Measurements from ENCODE around the gene CCM2.

Gene CCM2

DNA sequence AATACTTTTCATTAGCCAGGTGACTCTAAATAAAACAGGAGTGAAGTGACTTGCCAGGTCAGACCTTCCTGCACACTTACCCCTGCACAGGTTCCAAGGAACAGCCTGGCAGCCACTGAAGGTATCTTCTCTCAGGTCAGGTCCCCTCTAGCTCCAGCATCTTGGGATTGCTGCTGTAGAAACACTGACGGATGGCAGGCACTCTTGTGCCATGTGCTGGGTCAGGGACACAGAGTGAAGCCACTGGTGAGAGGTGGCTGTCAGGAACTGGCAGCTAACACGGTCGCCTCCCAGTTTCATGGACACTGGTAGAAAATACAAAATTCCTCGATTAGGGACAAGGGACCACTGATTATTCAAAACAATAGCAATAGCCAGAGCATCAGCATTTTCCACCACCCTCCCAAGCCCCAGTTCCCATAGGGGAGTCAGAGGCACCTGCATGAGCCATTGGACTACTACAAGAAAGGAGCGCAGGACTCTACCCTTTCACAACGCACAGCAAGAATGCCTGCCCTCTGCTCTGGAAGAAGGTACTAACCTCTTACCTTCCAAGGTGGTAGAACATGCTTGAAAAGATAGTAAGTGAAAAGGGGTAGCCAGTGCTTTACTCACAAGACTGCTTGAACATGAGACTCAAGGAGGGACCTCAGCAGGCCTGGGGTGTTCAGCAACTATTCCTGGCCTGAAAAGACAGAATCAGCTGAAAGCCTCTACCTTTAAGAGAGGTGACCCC is 16.1 kb upstream of the CCM2 start:
- H3K4me1 ChIP-seq (ENCODE audit: control insufficient read depth, insufficient read depth, low read length, unreplicated experiment): peaks cover 55% of the 10 kb centered on the region
- peak overlapping the region; percentile 14; the same call in 1 of the 2 replicates for H3K27ac ChIP-seq (ENCODE audit: low read depth, low read length)

DNA sequence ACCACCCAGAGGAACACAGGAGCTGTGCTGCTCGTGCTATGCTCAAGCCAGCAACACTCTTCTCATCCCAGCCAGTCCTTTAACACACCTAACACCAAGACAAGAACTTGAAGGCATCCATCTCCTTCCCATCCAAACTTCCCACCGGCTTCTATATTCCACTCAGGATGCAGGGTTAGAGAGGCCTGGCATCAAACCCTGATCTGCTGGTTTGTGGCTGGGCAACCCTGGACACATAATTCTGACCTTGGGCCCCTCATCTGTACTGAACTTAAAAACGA is 15.6 kb upstream of the CCM2 start:
- Histone ChIP-seq H2AFZ (ENCODE audit: low read length, unreplicated experiment) (no peak overlapping the region), H3K27ac (ENCODE audit: low read depth, low read length) (no peak overlapping the region), H3K36me3 (ENCODE audit: insufficient read depth, low read length) (peaks cover 26% of the 10 kb centered on the region), H3K27me3 (ENCODE audit: insufficient read depth, low read length) (no peaks in the 10 kb centered on the region), H3K4me3 (ENCODE audit: low read depth, low read length) (peak overlapping the region; percentile 84), H3K79me2 (ENCODE audit: control insufficient read depth, insufficient read depth, low read length, unreplicated experiment) (peaks cover 36% of the 10 kb centered on the region), H3K4me1 (ENCODE audit: control insufficient read depth, insufficient read depth, low read length, unreplicated experiment) (peaks cover 56% of the 10 kb centered on the region)

More for the DNA sequence above, 16.1 kb upstream of the CCM2 start:
- Histone ChIP-seq H3K4me3 (ENCODE audit: low read depth, low read length) (peak overlapping the region; percentile 84), H3K79me2 (ENCODE audit: control insufficient read depth, insufficient read depth, low read length, unreplicated experiment) (peaks cover 36% of the 10 kb centered on the region), H3K36me3 (ENCODE audit: insufficient read depth, low read length) (peaks cover 26% of the 10 kb centered on the region), H2AFZ (ENCODE audit: low read length, unreplicated experiment) (no peak overlapping the region), H3K27me3 (ENCODE audit: insufficient read depth, low read length) (no peaks in the 10 kb centered on the region)

DNA sequence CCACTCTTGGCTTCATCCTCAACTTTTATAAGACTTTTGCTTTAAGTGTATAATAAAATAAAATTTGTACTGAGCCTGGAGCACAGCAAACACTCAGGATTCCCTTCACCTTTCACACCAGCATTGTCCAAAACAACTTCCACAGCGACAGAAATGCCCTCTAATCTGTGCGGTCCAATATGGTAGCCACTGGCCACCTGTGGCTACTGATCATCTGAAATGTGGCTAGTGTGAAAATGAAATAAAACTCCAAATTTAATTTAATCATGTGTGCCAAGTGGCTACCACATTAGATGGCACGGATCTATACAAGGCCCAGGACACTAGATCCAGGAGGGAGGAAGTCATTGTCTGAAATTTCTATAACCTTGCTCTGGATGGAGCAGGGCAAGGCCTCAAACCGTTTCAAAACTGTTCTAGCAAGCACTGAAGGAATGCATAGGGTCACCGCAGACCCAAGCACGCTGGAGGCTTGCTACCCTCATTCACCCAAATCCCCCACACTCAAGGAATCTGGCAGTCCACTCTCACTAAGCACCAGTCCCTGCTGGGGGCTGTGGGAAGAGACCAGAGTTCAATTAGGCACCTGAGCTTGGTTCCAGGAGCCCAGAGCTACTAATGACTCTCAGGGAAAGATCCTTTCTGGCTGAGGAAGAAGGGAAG is 14.8 kb upstream of the CCM2 start:
- Histone ChIP-seq H3K79me2 (ENCODE audit: control insufficient read depth, insufficient read depth, low read length, unreplicated experiment) (peaks cover 36% of the 10 kb centered on the region), H3K36me3 (ENCODE audit: insufficient read depth, low read length) (peaks cover 26% of the 10 kb centered on the region), H3K27ac (ENCODE audit: low read depth, low read length) (peak overlapping the region; percentile 87), H3K4me3 (ENCODE audit: low read depth, low read length) (peak overlapping the region; percentile 84), H3K27me3 (ENCODE audit: insufficient read depth, low read length) (no peaks in the 10 kb centered on the region), H3K4me1 (ENCODE audit: control insufficient read depth, insufficient read depth, low read length, unreplicated experiment) (peaks cover 53% of the 10 kb centered on the region), H2AFZ (ENCODE audit: low read length, unreplicated experiment) (no peak overlapping the region)

DNA sequence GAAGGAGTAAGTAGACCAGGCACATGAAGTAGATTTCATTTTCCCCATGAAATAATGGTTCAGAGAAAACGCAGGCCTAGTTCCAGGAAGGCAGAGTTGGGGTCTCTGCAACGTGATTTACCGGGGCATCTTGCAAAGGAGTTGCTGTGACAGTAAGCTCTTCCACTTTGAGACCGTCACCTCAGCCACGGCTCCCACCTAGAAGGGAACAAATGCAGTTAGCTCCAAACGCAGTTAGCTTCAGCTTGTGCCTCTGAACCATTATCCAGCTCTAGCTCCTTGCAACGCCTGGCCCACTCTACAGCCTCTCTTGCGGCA is 14.1 kb upstream of the CCM2 start:
- peak overlapping the region; percentile 84 for H3K4me3 ChIP-seq (ENCODE audit: low read depth, low read length)
- peaks cover 52% of the 10 kb centered on the region for H3K4me1 ChIP-seq (ENCODE audit: control insufficient read depth, insufficient read depth, low read length, unreplicated experiment)
- H3K27me3 ChIP-seq (ENCODE audit: insufficient read depth, low read length): no peaks in the 10 kb centered on the region
- peak overlapping the region; percentile 87 for H3K27ac ChIP-seq (ENCODE audit: low read depth, low read length)
- peaks cover 36% of the 10 kb centered on the region for H3K79me2 ChIP-seq (ENCODE audit: control insufficient read depth, insufficient read depth, low read length, unreplicated experiment)
- H3K36me3 ChIP-seq (ENCODE audit: insufficient read depth, low read length): peaks cover 26% of the 10 kb centered on the region
- no peak overlapping the region for H2AFZ ChIP-seq (ENCODE audit: low read length, unreplicated experiment)

DNA sequence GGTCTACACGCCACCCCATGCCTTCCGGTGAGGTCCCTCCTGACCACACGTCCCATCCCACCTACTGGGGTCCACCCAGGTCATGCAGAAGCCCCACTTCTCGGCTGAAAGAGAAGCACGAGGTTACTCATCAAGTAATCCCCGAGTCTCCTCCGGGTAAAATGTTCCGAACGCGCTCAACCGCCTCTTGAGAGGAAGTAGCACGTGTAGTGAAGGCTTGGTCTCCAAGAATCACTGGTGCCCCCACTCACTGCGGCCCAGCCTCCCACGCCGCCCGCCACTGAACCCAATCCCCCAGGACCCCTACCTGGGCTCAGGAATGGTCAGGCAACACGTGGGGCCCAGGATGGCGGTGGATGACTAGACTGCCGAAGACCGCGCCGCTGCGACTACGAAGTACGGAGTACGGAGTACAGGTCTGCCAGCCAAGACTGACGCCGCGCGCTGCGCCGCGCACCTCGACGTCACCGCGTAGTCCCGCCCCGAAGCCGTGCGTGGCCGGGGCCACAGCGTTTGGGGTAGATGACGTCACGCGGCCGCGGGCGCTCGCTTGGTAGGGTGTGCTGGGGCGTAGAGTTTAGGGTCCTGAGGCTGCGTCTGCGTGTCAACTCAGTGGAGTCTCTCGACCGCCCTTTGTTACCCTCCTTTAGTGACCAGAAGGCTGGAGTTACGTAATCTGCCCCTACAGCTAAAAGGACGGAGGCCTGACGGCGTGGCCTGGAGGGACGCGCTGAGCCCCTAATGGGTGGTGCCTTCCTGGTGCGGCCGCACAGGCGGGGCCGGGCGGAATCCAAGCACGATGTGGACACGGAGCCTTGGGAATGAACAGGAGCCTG is 13.6 kb upstream of the CCM2 start:
- no peaks in the 10 kb centered on the region for H3K27me3 ChIP-seq (ENCODE audit: insufficient read depth, low read length)
- H3K4me3 ChIP-seq (ENCODE audit: low read depth, low read length): peak overlapping the region; percentile 84
- H3K4me1 ChIP-seq (ENCODE audit: control insufficient read depth, insufficient read depth, low read length, unreplicated experiment): peaks cover 48% of the 10 kb centered on the region
- H3K27ac ChIP-seq (ENCODE audit: low read depth, low read length): peak overlapping the region; percentile 87
- H3K79me2 ChIP-seq (ENCODE audit: control insufficient read depth, insufficient read depth, low read length, unreplicated experiment): peaks cover 36% of the 10 kb centered on the region
- peaks cover 26% of the 10 kb centered on the region for H3K36me3 ChIP-seq (ENCODE audit: insufficient read depth, low read length)
- H2AFZ ChIP-seq (ENCODE audit: low read length, unreplicated experiment): peak overlapping the region; percentile 78

DNA sequence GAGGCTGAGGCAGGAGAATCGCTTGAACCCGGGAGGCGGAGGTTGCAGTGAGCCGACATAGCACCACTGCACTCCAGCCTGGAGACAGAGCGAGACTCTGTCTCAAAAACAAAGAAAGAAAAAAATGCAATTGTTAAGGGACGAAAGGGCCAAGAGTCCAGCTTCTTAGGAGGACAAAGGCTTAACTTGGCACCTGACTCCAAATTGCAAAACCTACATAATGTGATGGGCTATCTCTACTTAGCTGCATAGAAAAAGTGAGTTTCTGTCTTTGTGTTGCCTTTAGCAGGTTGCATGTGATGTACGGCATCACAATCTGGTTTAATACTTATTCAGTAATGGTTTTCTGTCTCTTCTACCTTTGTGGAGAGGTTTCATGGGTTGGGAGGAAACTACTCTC is 12.5 kb upstream of the CCM2 start:
- Histone ChIP-seq H2AFZ (ENCODE audit: low read length, unreplicated experiment) (no peak overlapping the region), H3K4me3 (ENCODE audit: low read depth, low read length) (peak overlapping the region; percentile 84), H3K79me2 (ENCODE audit: control insufficient read depth, insufficient read depth, low read length, unreplicated experiment) (peaks cover 36% of the 10 kb centered on the region), H3K27me3 (ENCODE audit: insufficient read depth, low read length) (no peaks in the 10 kb centered on the region), H3K4me1 (ENCODE audit: control insufficient read depth, insufficient read depth, low read length, unreplicated experiment) (peaks cover 48% of the 10 kb centered on the region), H3K36me3 (ENCODE audit: insufficient read depth, low read length) (peaks cover 25% of the 10 kb centered on the region), H3K27ac (ENCODE audit: low read depth, low read length) (no peak overlapping the region)

DNA sequence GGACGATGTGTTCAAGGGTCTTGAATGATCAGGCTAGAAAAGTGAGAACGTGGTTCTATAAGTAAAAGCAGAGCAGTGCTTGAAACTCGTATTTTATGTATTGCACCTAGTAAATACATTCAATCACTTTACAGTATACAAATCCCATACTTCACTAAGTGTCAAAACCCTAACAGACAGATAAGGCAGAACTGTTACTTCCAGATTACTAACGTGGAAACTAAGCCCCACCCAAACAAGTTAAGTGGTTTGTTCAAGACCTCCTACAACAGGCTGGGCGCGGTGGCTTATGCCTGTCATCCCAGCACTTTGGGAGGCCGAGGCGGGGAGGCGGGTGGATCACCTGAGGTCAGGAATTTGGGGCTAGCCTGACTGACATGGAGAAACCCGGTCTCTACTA is 12.0 kb upstream of the CCM2 start:
- peaks cover 22% of the 10 kb centered on the region for H3K36me3 ChIP-seq (ENCODE audit: insufficient read depth, low read length)
- H3K4me1 ChIP-seq (ENCODE audit: control insufficient read depth, insufficient read depth, low read length, unreplicated experiment): peaks cover 48% of the 10 kb centered on the region
- H2AFZ ChIP-seq (ENCODE audit: low read length, unreplicated experiment): no peak overlapping the region
- H3K79me2 ChIP-seq (ENCODE audit: control insufficient read depth, insufficient read depth, low read length, unreplicated experiment): peaks cover 36% of the 10 kb centered on the region
- H3K27ac ChIP-seq (ENCODE audit: low read depth, low read length): no peak overlapping the region
- no peaks in the 10 kb centered on the region for H3K27me3 ChIP-seq (ENCODE audit: insufficient read depth, low read length)
- H3K4me3 ChIP-seq (ENCODE audit: low read depth, low read length): 0 out of 2 replicates have a peak overlapping the region, but pooled peaks have one; percentile 84

DNA sequence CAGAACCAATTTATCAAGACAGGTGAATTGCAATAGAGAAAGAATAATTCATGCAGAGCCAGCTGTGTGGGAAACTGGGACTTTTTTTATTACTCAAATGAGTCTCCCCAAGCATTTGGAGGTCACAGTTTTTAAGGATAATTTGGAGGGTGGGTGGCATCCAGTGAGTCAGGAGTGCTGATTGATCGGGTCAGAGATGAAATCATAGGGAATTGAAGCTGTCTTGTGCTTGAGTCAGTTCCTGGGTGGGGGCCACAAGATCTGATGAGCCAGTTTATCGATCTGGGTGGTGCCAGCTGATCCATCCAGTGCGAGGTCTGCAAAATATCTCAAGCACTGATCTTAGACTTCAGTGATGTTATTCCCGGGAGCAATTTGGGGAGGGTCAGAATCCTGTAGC is 11.3 kb upstream of the CCM2 start:
- peaks cover 40% of the 10 kb centered on the region for H3K4me1 ChIP-seq (ENCODE audit: control insufficient read depth, insufficient read depth, low read length, unreplicated experiment)
- no peak overlapping the region for H3K4me3 ChIP-seq (ENCODE audit: low read depth, low read length)
- H3K36me3 ChIP-seq (ENCODE audit: insufficient read depth, low read length): peaks cover 17% of the 10 kb centered on the region
- H3K27ac ChIP-seq (ENCODE audit: low read depth, low read length): no peak overlapping the region
- H3K27me3 ChIP-seq (ENCODE audit: insufficient read depth, low read length): no peaks in the 10 kb centered on the region
- H3K79me2 ChIP-seq (ENCODE audit: control insufficient read depth, insufficient read depth, low read length, unreplicated experiment): peaks cover 30% of the 10 kb centered on the region
- H2AFZ ChIP-seq (ENCODE audit: low read length, unreplicated experiment): no peak overlapping the region

DNA sequence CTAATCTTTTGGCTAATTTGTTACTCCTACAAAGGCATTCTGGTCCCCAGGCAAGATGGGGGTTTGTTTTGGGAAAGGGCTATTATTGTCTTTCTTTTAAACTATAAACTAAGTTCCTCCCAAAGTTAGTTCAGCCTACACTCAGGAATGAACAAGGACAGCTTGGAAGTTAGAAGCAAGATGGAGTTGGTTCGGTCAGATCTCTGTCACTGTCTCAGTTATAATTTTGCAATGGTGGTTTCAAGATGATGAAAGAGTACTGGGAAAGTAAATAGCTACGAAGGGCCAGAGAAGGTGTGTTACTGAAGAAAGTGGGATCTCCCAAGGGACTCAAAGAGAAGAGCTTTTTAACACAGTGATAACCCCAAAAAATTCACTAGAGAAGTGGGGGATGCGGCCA is 10.9 kb upstream of the CCM2 start:
- Histone ChIP-seq H2AFZ (ENCODE audit: low read length, unreplicated experiment) (no peak overlapping the region), H3K79me2 (ENCODE audit: control insufficient read depth, insufficient read depth, low read length, unreplicated experiment) (peaks cover 26% of the 10 kb centered on the region), H3K4me3 (ENCODE audit: low read depth, low read length) (no peak overlapping the region), H3K36me3 (ENCODE audit: insufficient read depth, low read length) (peaks cover 13% of the 10 kb centered on the region), H3K4me1 (ENCODE audit: control insufficient read depth, insufficient read depth, low read length, unreplicated experiment) (peaks cover 36% of the 10 kb centered on the region), H3K27me3 (ENCODE audit: insufficient read depth, low read length) (no peaks in the 10 kb centered on the region), H3K27ac (ENCODE audit: low read depth, low read length) (no peak overlapping the region)

DNA sequence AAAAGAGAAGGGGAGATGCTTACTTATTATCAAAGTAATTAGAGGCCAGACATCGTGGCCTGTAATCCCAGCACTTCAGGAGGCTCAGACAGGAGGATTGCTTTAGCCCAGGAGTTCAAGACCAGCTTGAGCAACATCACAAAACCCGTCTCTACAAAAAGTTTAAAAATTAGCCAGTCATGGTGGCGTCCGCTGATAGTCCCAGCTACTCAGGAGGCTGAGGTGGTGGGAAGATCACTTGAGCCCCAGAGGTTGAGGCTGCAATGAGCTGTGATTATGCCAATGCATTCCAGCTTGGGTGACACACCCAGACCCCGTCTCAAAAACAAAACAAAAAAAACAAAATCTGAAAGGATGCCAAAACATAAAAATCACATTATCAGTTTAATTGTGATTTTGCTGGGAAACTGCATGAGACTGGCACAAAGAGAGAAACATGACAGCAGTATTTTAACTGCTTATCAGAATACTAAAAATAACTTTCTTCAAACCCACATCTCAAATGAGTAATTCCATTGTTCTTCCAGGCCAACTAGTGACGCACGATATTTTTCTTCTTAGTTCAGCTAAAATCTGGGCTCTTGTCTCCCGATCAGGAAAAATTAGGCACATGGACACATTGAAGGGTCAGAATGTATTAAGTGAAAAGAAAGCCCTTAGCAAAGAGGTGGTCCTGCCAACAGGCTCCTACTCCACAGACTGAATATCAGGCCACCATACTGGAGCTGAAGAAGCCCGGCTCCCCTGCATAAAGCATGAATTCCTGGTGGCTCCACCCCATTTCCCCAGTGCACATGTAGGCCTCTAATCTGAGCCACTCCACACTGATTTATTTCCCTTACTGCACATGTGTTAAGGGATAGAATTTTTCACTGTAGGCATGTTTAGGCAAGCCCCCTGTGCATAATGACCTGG is 9.6 kb upstream of the CCM2 start:
- H3K79me2 ChIP-seq (ENCODE audit: control insufficient read depth, insufficient read depth, low read length, unreplicated experiment): peaks cover 14% of the 10 kb centered on the region
- H3K4me1 ChIP-seq (ENCODE audit: control insufficient read depth, insufficient read depth, low read length, unreplicated experiment): peaks cover 24% of the 10 kb centered on the region
- no peak overlapping the region for H2AFZ ChIP-seq (ENCODE audit: low read length, unreplicated experiment)
- H3K36me3 ChIP-seq (ENCODE audit: insufficient read depth, low read length): peaks cover under 1% of the 10 kb centered on the region; the same call in 1 of the 2 replicates
- no peak overlapping the region for H3K4me3 ChIP-seq (ENCODE audit: low read depth, low read length)
- H3K27me3 ChIP-seq (ENCODE audit: insufficient read depth, low read length): no peaks in the 10 kb centered on the region
- H3K27ac ChIP-seq (ENCODE audit: low read depth, low read length): peak overlapping the region; percentile 69
